HCT116 (cell line): ENCODE measurements around the gene STMP1. TPM values are rescaled to one million over a fixed set of nuclear protein-coding genes. Genes with fewer than 3 reads are reported as not detected.

Experiments used
- ATAC-seq: fragments of 200-7000 bp; cut with Tn5 transposase; 2 replicates; pipeline ENCODE4 v1.9.1; 2020; ENCODE audit warnings: mild to moderate bottlenecking, moderate library complexity
- BruUV-seq: library from RNA; stranded (reverse); fragments of 400-500 nt; replicated peaks from 2 replicates; lab custom pipeline; 2021; lab: Mats Ljungman, UMichigan
- CTCF ChIA-PET: fragments of 300-600 bp; sonication (Branson Sonifier 250); formaldehyde crosslinking; loops from one replicate; lab custom pipeline; 2021; ENCODE audit warnings: antibody characterized with exemption; lab: Charles Lee
- POLR2A ChIA-PET: fragments of 300-600, 350-600 bp; sonication (Branson Sonifier 250); formaldehyde crosslinking; loops from one replicate; lab custom pipeline; 2021; ENCODE audit warnings: antibody characterized with exemption; lab: Charles Lee
- RAD21 ChIA-PET, 2 experiments: fragments of 300-600 bp; sonication (Branson Sonifier 250); formaldehyde crosslinking; loops; one replicate each; lab custom pipeline; 2023; ENCODE audit warnings: low total read pairs in 2 of 2; ENCODE audit not compliant: uncharacterized antibody in 2 of 2, unreplicated experiment in 2 of 2, low non-redundant PET in 1 of 2; lab: Charles Lee
- DNase-seq: peaks from one replicate; pipeline ENCODE4 v3.0.0-alpha.2; 2010; ENCODE audit warnings: low read depth, low spot score
- H2AFZ ChIP-seq: fragments of 200-600 bp; shearing (Covaris generic), sonication (generic); 2 replicates; pipeline ENCODE4 v1.6.1; 2017; ENCODE audit warnings: low read depth, mixed run types, mixed read lengths, antibody characterized with exemption, low read length; ENCODE audit not compliant: poor library complexity, severe bottlenecking
- H3K27ac ChIP-seq: 2 replicates; pipeline ENCODE4 v1.5.1; 2012; ENCODE audit warnings: low read depth, low read length
- H3K27me3 ChIP-seq: fragments of 200-600 bp; sonication (generic); 2 replicates; pipeline ENCODE4 v1.6.1; 2016; ENCODE audit warnings: mixed run types, low read length, mixed read lengths; ENCODE audit not compliant: insufficient read depth
- H3K36me3 ChIP-seq, 2 experiments: fragments of 200-500 bp in 1 of 2; fragments of 200-600 bp in 1 of 2; sonication (Bioruptor generic) in 1 of 2; sonication (generic) in 1 of 2; 2 replicates each; pipeline versions ENCODE4 v1.5.1 to v1.6.1; 2014 to 2016; ENCODE audit warnings: low read length in 2 of 2, inconsistent platforms in 1 of 2, mixed read lengths in 1 of 2, mixed run types in 1 of 2; ENCODE audit not compliant: insufficient read depth in 2 of 2, control insufficient read depth in 1 of 2
- H3K4me1 ChIP-seq, 2 experiments: fragments of 200-600 bp in 1 of 2; sonication (generic) in 1 of 2; 2 replicates each; pipeline versions ENCODE4 v1.5.1 to v1.6.1; 2012 to 2017; ENCODE audit warnings: low read length in 2 of 2, inconsistent platforms in 1 of 2, mild to moderate bottlenecking in 1 of 2, mixed read lengths in 1 of 2, mixed run types in 1 of 2, moderate library complexity in 1 of 2; ENCODE audit not compliant: insufficient read depth in 2 of 2, control insufficient read depth in 1 of 2
- H3K4me2 ChIP-seq: fragments of 200-600 bp; sonication (generic); 2 replicates; pipeline ENCODE4 v1.6.1; 2017; ENCODE audit warnings: mixed run types, low read length, mixed read lengths
- H3K4me3 ChIP-seq, 2 experiments: fragments of 200-600 bp in 1 of 2; sonication (generic) in 1 of 2; replicated peaks in 1 of 2; 2 replicates each; pipeline ENCODE4 v1.5.1; 2011 to 2016; ENCODE audit warnings: low read length in 2 of 2, control low read depth in 1 of 2, low read depth in 1 of 2, mild to moderate bottlenecking in 1 of 2, mixed read lengths in 1 of 2, mixed run types in 1 of 2
- H3K79me2 ChIP-seq: fragments of 200-600 bp; sonication (generic); 2 replicates; pipeline ENCODE4 v1.6.1; 2017; ENCODE audit warnings: mild to moderate bottlenecking, mixed run types, low read length, moderate library complexity, mixed read lengths; ENCODE audit not compliant: insufficient read depth
- H3K9ac ChIP-seq: fragments of 200-600 bp; sonication (generic); 2 replicates; pipeline ENCODE4 v1.6.1; 2016; ENCODE audit warnings: low read length, mixed read lengths
- H3K9me2 ChIP-seq: fragments of 200-600 bp; sonication (generic), shearing (Covaris generic); 2 replicates; pipeline ENCODE4 v1.6.1; 2017; ENCODE audit warnings: mixed run types, mild to moderate bottlenecking, moderate library complexity; ENCODE audit not compliant: insufficient read depth
- H3K9me3 ChIP-seq, 2 experiments: fragments of 200-500 bp in 1 of 2; fragments of 200-600 bp in 1 of 2; sonication (Bioruptor generic) in 1 of 2; sonication (generic) in 1 of 2; 2 replicates each; pipeline ENCODE4 v1.6.1; 2014 to 2017; ENCODE audit warnings: low read length in 2 of 2, mixed read lengths in 2 of 2, inconsistent platforms in 1 of 2, low read depth in 1 of 2, mild to moderate bottlenecking in 1 of 2, mixed run types in 1 of 2, moderate library complexity in 1 of 2; ENCODE audit not compliant: control insufficient read depth in 1 of 2, insufficient read depth in 1 of 2
- H4K20me1 ChIP-seq: fragments of 200-600 bp; sonication (generic), shearing (Covaris generic); 2 replicates; pipeline ENCODE4 v1.6.1; 2017; ENCODE audit warnings: mixed run types, mild to moderate bottlenecking, moderate library complexity; ENCODE audit not compliant: insufficient read depth
- ATF3 ChIP-seq: IDR thresholded peaks from 2 replicates; pipeline ENCODE4 v1.6.1; 2012
- CBX3 ChIP-seq: IDR thresholded peaks from 2 replicates; pipeline ENCODE4 v1.6.1; 2012; ENCODE audit warnings: low read depth
- CEBPB ChIP-seq: IDR thresholded peaks from 2 replicates; pipeline ENCODE4 v1.6.1; 2012; ENCODE audit warnings: low read depth
- CTCF ChIP-seq, 3 experiments: fragments of 200-600 bp in 1 of 3; sonication (generic) in 1 of 3; IDR thresholded peaks in 2 of 3; conservative IDR thresholded peaks in 1 of 3; 2 replicates each; pipeline ENCODE4 v1.5.1; 2012 to 2017; ENCODE audit warnings: low read depth in 2 of 3, low read length in 2 of 3, antibody characterized with exemption in 1 of 3, borderline replicate concordance in 1 of 3, control low read depth in 1 of 3, mild to moderate bottlenecking in 1 of 3, mixed read lengths in 1 of 3, mixed run types in 1 of 3, moderate library complexity in 1 of 3; ENCODE audit not compliant: insufficient read depth in 1 of 3
- EGR1 ChIP-seq: IDR thresholded peaks from 2 replicates; pipeline ENCODE4 v1.6.1; 2012; ENCODE audit warnings: low read depth
- ELF1 ChIP-seq: IDR thresholded peaks from 2 replicates; pipeline ENCODE4 v1.6.1; 2012; ENCODE audit warnings: low read depth, borderline replicate concordance
- EZH2 ChIP-seq: fragments of 200-600 bp; sonication (generic); IDR thresholded peaks from 2 replicates; pipeline ENCODE4 v1.6.1; 2017; ENCODE audit warnings: antibody characterized with exemption, mixed run types
- FOSL1 ChIP-seq: IDR thresholded peaks from 2 replicates; pipeline ENCODE4 v1.6.1; 2012; ENCODE audit warnings: low read depth
- JUND ChIP-seq: IDR thresholded peaks from 2 replicates; pipeline ENCODE4 v1.6.1; 2012
- POLR2A ChIP-seq: IDR thresholded peaks from 2 replicates; pipeline ENCODE4 v1.7.0; 2011; ENCODE audit warnings: borderline replicate concordance; ENCODE audit not compliant: insufficient read depth, insufficient read length; ENCODE audit errors: extremely low read depth
- POLR2AphosphoS5 ChIP-seq: IDR thresholded peaks from 2 replicates; pipeline ENCODE4 v1.6.1; 2011; ENCODE audit warnings: mild to moderate bottlenecking, low read depth, low read length, moderate library complexity
- RAD21 ChIP-seq: IDR thresholded peaks from 2 replicates; pipeline ENCODE4 v1.6.1; 2012; ENCODE audit warnings: low read depth, mild to moderate bottlenecking
- SRF ChIP-seq: IDR thresholded peaks from 2 replicates; pipeline ENCODE4 v1.6.1; 2012; ENCODE audit warnings: low read depth
- TCF7L2 ChIP-seq: IDR thresholded peaks from 2 replicates; pipeline ENCODE4 v1.7.0; 2011; ENCODE audit warnings: borderline replicate concordance, inconsistent platforms; ENCODE audit not compliant: insufficient read depth, insufficient read length; ENCODE audit errors: extremely low read depth
- YY1 ChIP-seq: IDR thresholded peaks from 2 replicates; pipeline ENCODE4 v1.6.1; 2011; ENCODE audit warnings: low read length, low read depth, moderate library complexity, mild to moderate bottlenecking; ENCODE audit not compliant: insufficient replicate concordance; ENCODE audit errors: extremely low read depth
- ZBTB33 ChIP-seq: IDR thresholded peaks from 2 replicates; pipeline ENCODE4 v1.6.1; 2011; ENCODE audit warnings: mild to moderate bottlenecking, low read length, moderate library complexity; ENCODE audit not compliant: insufficient replicate concordance; ENCODE audit errors: extremely low read depth
- ZFX ChIP-seq: fragments of 450-650 bp; IDR thresholded peaks from 2 replicates; pipeline ENCODE4 v1.6.1; 2017
- ZNF274 ChIP-seq: fragments of 200-500 bp; sonication (Bioruptor generic); IDR thresholded peaks from 2 replicates; pipeline ENCODE4 v1.6.1; 2014; ENCODE audit warnings: mild to moderate bottlenecking, low read depth, low read length, inconsistent platforms
- intact Hi-C: fragments of 100-400 bp; cut with micrococcal nuclease; formaldehyde crosslinking; loops from 2 replicates; pipeline ENCODE4 v1.10.0; 2022
- total RNA-seq: library from RNA; stranded (reverse); gene quantifications from one replicate; pipeline ENCODE4 v1.2.1, GENCODE V29; 2021; ENCODE audit not compliant: unreplicated experiment

The STMP1 gene
- total RNA-seq, 1 experiment from 2014 or later, result 32.8 TPM

- H3K79me2 ChIP-seq, result 0 out of 2 replicates have a peak, but pooled peaks cover 5% of the 10 kb centered on the region
- no peak overlapping the region for H3K4me2 ChIP-seq
- no peaks in the 10 kb centered on the region for H3K9me2 ChIP-seq
- H3K9ac ChIP-seq, result no peak overlapping the region
- POLR2A ChIA-PET, result no interaction called here
- no peaks in the 10 kb centered on the region for H3K4me1 ChIP-seq
- CTCF ChIA-PET, result no interaction called here
- RAD21 ChIA-PET, result no interaction called here
- no TSS peak for BruUV-seq
- H3K36me3 ChIP-seq, result no peaks in the 10 kb centered on the region; a peak in 1 of 4 replicates
- H3K27ac ChIP-seq, result no peak overlapping the region
- H4K20me1 ChIP-seq, result no peaks in the 10 kb centered on the region
- no peaks in the 10 kb centered on the region for H3K27me3 ChIP-seq
- intact Hi-C loops, result no loop called here
- H2AFZ ChIP-seq, result no peak overlapping the region
- TF ChIP-seq YY1 (no peak), CTCF (IDR thresholded peaks at IDR 0.05 in 2 of 3, conservative IDR thresholded peaks at IDR 0.05 in 1 of 3; ENCODE audit: borderline replicate concordance in 1 of 3, insufficient read depth in 1 of 3, low read depth in 2 of 3, low read length in 2 of 3) (no peak), ELF1 (no peak), TCF7L2 (no peak), FOSL1 (no peak), ZBTB33 (no peak), CBX3 (no peak), ZFX (no peak), CEBPB (no peak), JUND (no peak), EGR1 (no peak), ATF3 (no peak), RAD21 (no peak), ZNF274 (no peak), POLR2AphosphoS5 (no peak), POLR2A (no peak), EZH2 (no peak), SRF (no peak)
- no peak for DNase-seq
- H3K4me3 ChIP-seq, result no peak overlapping the region
- no peaks in the 10 kb centered on the region for H3K9me3 ChIP-seq
- ATAC-seq, result no peak
Observed at GRCh38 chr7:135684136-135684535, 21.8 kb downstream of the STMP1 start.
